Eye (tissue), 1 donor: ENCODE measurements around the gene NCK1.
"Not testable (repeated sequence)": the region's sequence is repeated elsewhere in the genome, so short reads cannot be mapped to it uniquely, and the experiment has no call there.

Experiments
- DNase-seq: peaks from one replicate; pipeline ENCODE4 v3.0.0-alpha.2; 2015

Gene NCK1

DNA sequence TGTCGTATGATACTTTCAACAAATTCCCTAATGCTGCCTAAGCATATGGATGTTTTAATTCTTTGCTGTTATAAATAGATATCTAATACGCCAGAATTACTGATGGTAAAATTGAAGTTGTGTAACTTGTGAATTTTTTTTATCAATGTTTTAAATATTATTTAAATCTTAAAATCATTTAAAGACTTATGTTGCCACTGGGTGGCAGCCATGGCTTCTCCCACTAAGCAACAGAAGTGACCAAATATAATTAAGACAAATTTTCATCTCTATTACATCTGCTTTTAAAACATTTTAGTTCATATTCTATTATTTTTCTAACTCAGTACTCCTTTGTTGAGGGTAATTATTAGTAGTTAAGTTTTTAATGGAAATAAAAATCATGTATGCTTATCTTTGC, 87.7 kb downstream of the NCK1 start:
- DNase-seq = no peak

DNA sequence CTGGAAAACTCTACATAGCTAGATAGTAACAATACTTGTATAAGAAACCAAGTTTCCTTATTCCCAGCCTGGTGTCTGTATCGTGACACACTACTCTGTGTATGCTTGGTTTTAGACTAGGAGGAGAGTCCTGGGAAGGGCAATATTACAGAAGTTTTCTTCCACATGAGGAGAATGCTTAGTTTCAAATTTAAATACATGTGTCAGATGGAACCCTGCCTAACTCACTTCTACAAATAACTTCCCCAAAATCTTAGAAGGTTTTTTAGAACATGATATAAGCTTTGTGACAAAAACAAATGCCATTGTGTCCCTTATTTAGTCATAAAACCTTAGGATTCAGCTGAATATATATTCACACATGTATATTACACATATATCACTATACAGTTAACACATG, 88.6 kb downstream of the NCK1 start:
- no peak for DNase-seq

DNA sequence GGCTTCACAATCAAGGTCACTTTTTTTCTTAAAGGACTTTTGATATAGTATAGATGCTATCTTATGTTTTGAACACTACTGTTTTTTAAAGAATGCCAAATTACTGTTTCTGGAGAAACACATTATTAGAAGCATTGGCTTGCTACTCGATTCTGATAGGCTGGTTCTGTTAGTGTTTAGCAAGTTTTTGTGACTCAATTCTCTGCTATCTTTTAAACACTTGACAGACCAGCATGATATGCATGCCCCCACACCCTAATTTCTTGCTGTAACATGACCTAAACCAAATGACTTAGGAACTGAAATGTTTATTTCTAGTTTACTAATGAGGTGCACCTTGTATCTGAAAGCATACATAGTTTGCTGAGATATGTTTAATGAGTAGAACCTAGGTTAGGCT, 90.3 kb downstream of the NCK1 start:
- no peak for DNase-seq

GRCh38 chr3:136954251-136954650, 92.2 kb downstream of the NCK1 start:
- DNase-seq = no peak

DNA sequence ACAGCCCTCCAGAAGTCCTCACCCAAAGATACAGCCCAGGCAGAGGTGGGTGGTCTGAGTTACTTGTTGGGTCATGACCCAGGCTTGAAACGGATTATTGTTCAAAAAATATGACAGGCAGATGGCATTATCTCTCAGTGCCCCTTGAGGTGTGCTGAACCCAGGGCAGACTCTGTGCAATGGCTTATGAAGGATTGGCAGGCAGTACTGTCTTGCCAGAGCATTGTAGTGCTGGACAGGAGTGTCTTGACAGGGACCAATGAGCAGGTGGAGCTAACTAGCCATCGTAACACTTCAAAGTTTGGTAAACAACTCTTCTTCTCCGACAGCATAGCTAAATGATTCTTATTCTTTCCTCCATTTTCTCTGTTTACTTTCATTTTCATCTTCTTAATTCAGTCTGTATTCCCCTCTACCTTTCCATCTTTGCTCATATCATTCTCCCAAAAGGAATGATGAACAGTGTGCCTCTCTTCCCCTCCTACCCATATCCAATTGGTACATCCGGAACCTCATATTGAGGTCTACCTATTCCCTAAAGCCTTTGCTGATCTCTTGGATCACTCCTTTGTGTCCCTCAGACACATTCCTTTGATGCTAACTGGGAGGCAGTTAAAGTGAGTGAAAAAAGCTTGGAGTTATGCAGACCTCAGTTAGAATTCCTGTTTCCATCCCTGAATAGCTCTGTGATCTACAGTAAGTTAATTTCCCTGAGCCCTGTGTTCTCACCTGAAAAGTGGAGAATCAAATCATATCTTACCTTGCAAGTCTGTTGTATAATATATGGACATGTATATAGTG, 93.2 kb downstream of the NCK1 start:
- DNase-seq = no peak

- no peak for DNase-seq
Measured at GRCh38 chr3:136955813-136956212, 93.8 kb downstream of the NCK1 start.

DNA sequence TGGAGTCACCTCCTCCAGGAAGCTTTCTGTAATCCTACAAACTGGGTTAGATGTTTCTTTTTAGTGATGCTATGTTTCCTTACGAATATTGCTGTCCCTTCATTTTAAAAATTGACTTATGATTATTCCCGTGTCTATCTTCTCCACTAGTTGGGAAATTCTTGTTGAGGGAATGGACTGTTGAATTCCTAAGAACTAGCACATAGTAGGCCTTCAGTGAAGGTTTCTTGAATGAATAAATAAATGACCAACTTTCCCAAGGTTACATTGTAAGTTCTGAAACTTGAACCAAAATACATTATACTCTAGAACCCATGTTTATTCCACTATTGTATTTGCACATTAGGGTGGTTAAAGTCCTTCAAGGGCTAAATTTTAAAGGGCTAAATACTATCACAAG, 95.0 kb downstream of the NCK1 start:
- no peak for DNase-seq

- no peak for DNase-seq
Measured at GRCh38 chr3:136957751-136958288, 95.8 kb downstream of the NCK1 start, which contains the start of gene IL20RB. TSS of gene IL20RB (plus strand) at chr3:136957983. CDS start at chr3:136958114, 131 bp downstream.

GRCh38 chr3:136958939-136959338, 96.9 kb downstream of the NCK1 start:
- DNase-seq = no peak

DNA sequence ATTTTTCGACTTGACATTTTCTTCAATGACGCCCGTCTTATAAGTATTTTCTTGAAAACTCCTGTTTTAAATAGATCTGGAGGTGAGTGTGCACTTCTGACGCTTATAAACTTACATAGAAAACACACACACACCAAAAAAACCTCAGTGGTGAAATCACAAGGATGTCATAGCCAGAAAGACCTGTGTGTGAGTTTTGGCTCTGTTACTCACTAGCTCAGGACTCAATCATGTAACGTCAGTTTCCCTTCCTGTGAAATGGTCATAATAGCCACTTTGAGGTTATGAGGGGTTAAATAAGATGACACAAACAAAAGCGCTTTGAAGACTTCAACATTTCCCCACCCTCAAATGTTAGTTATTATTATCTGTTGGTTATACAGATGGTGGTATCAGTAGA, 97.6 kb downstream of the NCK1 start:
- no peak for DNase-seq

DNA sequence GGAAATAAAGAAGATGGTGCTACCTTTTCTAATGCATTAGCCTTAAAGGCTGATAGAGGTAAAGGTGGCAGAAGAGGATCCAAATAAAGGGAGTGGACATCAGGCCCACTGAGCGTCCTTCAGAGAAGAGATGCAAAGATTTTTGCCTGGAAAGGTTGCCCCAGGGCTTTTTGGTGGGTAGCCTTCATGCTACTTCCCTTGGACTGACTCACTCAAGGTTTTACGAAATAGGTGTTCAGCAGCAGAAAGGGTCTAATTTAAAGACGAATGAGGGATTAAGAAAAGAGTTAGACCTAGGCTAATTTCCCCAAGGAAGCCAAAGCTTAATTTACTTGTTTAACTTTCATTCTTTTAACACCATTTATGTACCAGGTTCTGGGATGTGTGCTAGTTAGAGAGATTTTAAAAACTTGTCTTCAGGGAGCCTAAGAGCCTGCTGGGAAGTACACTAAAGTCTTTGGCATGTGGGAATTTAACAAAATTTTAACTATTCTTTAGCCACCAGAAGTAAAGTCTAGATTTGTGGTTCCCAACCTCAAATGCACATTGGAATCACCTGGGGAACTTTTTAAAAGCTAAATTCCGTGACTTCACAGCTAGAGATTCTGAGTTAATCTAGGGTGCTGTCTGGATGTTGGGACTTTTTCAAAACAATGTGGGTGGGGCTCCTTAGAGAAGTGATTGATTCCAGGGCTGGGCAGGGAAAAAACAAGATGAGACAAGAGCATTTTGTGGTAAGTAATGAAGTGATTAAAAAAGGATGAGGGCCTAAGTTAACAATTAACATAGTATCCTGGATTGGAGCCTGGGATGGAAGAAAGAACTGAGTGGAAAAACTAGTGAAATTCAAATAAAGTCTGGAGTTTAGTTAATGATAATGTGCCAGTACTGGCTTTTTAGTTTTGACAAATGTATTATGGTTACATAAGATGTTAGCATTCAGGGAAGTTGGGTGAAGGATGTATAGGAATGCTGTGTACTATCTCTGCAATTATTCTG, 99.1 kb downstream of the NCK1 start:
- DNase-seq = no peak

GRCh38 chr3:136962927-136963326, 100.9 kb downstream of the NCK1 start:
- no peak for DNase-seq

- DNase-seq = not testable (repeated sequence)
Measured at GRCh38 chr3:136969539-136969938, 107.5 kb downstream of the NCK1 start.

DNA sequence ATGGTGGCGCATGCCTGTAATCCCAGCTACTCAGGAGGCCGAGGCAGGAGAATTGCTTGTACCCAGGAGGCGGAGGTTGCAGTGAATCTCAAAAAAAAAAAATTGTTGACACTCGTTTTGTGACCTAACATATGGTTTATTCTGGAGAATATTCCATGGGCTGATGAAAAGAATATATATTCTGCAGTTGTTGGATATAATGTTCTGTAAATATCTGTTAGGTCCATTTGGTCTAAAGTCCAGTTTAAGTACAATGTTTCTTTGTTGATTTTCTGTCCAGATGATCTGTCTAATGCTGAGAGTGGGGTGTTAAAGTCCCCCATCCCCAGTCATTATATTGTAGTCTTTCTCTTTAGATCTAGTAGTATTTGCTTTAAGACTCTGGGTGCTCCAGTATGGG, 111.3 kb downstream of the NCK1 start:
- DNase-seq = no peak

DNA sequence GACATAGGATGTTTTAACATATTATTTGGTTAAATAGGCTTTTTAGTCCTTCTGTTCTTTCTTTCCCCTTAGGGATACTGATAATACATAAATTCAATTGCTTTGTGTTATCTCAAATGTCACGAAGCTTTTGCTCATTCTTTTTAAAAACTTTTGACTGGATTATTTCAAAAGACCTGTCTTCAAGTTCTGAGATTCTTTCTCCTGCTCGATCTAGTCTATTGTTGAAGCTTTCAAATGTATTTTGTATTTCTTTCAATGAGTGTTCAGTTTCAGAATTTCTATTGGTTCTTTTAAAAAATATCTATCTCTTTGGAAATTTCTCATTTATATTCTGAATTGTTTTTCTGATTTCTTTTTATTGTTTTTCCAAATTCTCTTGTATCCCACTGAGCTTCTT, 112.7 kb downstream of the NCK1 start:
- DNase-seq = no peak

DNA sequence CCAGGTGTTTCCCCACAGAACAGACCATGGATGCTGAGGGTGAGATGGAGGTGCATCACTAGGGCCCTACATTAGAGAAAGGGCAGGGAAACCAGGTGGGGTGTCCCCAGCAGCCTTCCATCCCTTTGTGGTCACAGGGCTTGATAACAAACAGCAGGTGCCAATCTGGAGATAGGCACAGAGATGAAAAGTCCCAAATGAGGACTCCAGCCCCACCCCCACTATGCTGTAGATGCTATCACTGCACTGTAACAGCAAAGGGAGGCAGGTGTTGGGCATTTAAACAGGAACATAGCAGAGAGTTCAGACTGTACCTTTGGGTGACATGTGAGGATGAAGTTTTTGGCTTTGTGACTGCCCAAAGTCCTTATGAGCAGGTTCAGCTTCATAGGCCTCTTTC, 117.2 kb downstream of the NCK1 start:
- no peak for DNase-seq

GRCh38 chr3:136979684-136980083, 117.7 kb downstream of the NCK1 start:
- DNase-seq = no peak

DNA sequence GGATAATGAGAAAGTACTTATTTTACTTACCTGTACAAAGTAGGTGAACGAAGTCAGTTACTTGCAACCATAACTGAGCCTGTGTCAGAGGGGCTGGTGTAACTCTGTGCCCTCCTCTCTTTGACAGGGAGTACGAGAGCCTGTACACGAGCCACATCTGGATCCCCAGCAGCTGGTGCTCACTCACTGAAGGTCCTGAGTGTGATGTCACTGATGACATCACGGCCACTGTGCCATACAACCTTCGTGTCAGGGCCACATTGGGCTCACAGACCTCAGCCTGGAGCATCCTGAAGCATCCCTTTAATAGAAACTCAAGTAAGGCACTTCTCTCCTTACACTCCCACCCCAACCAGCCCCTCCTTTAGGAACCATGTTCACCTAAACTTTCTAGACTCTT, 120.0 kb downstream of the NCK1 start:
- no peak for DNase-seq

GRCh38 chr3:136982520-136983138, 120.6 kb downstream of the NCK1 start:
- DNase-seq = no peak

DNA sequence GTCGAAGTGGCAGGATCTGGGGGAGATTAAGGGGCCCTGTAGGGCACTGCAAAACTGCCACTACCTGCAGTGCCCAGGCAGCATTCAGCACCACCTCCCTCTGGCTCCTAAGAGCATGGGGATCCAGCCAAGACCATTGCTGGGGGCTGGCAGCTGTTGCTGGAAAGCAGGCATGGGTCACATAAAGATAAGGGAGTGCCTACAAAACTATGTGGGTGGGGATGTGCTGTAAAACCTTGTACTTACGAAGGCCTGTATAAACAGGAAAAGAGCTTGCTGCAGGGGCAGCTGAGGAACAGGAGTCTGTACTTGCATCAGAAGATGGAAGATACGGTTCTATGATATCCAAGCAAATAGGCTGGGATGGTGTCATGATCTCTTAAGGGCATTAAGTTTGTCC, 122.8 kb downstream of the NCK1 start:
- DNase-seq = no peak

DNA sequence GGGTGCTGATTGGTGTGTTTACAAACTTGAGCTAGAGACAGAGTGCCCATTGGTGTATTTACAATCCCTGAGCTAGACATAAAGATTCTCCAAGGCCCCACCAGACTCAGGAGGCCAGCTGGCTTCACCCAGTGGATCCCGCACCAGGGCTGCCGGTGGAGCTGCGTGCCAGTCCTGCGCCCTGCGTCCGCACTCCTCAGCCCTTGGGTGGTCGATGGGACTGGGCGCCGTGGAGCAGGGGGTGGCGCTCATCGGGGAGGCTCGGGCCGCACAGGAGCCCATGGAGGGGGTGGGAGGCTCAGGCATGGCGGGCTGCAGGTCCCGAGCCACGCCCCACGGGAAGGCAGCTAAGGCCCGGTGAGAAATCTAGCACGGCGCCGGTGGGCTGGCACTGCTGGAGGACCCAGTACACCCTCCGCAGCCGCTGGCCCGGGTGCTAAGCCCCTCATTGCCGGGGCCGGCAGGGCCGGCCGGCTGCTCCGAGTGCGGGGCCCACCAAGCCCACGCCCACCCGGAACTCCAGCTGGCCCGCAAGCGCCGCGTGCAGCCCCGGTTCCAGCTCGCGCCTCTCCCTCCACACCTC, 125.5 kb downstream of the NCK1 start:
- not testable (repeated sequence) for DNase-seq

- DNase-seq = no peak
Measured at GRCh38 chr3:136988651-136989050, 126.6 kb downstream of the NCK1 start.
